NCI-H524 (cell line): ENCODE measurements around the gene CMSS1.

Experiments used
- DNase-seq, 2 experiments: peaks; one replicate each; lab custom pipeline; 2025; lab: John Stamatoyannopoulos, UW

Gene CMSS1

GRCh38 chr3:99854756-99855298, 37.2 kb downstream of the CMSS1 start:
- no peak for DNase-seq

GRCh38 chr3:99855900-99856299, 38.2 kb downstream of the CMSS1 start:
- DNase-seq, result no peak

GRCh38 chr3:99856437-99857220, 39.0 kb downstream of the CMSS1 start:
- no peak for DNase-seq

- no peak for DNase-seq
These were observed 39.6 kb downstream of the CMSS1 start for GRCh38 chr3:99857278-99857677.

- DNase-seq, result no peak
These were observed 40.8 kb downstream of the CMSS1 start for GRCh38 chr3:99858469-99858868.

- DNase-seq, result no peak
These were observed 42.2 kb downstream of the CMSS1 start for GRCh38 chr3:99859825-99860224.

GRCh38 chr3:99861216-99861615, 43.6 kb downstream of the CMSS1 start:
- DNase-seq, result no peak

GRCh38 chr3:99862208-99862607, 44.5 kb downstream of the CMSS1 start:
- no peak for DNase-seq

- DNase-seq, result no peak
These were observed 45.3 kb downstream of the CMSS1 start for GRCh38 chr3:99863002-99863401.

- DNase-seq, result no peak
These were observed 45.9 kb downstream of the CMSS1 start for GRCh38 chr3:99863588-99863987.

GRCh38 chr3:99864289-99864688, 46.6 kb downstream of the CMSS1 start:
- no peak for DNase-seq

- no peak for DNase-seq
These were observed 47.7 kb downstream of the CMSS1 start for GRCh38 chr3:99865321-99865720.

GRCh38 chr3:99866261-99866761, 48.6 kb downstream of the CMSS1 start:
- DNase-seq, result peak in 1 of 2 experiments; percentile 23

- DNase-seq, result no peak
These were observed 50.1 kb downstream of the CMSS1 start for GRCh38 chr3:99867594-99868310.

GRCh38 chr3:99868311-99868646, 50.6 kb downstream of the CMSS1 start:
- DNase-seq, result peak; percentile 8 to 61

- no peak for DNase-seq
These were observed 52.0 kb downstream of the CMSS1 start for GRCh38 chr3:99869621-99870020.

GRCh38 chr3:99870712-99871111, 53.0 kb downstream of the CMSS1 start:
- no peak for DNase-seq

- no peak for DNase-seq
These were observed 53.8 kb downstream of the CMSS1 start for GRCh38 chr3:99871231-99872045.

GRCh38 chr3:99872923-99873254, 55.2 kb downstream of the CMSS1 start:
- DNase-seq, result no peak

- DNase-seq, result no peak
These were observed 55.8 kb downstream of the CMSS1 start for GRCh38 chr3:99873269-99874102.

- DNase-seq, result no peak
These were observed 56.8 kb downstream of the CMSS1 start for GRCh38 chr3:99874237-99875002.
